Cardiac muscle cell (in vitro differentiated cells and primary cell): ENCODE data around the gene ASCC1. TPM values are rescaled to one million over a fixed set of nuclear protein-coding genes. Genes with fewer than 3 reads are reported as not detected.

Experiments used
- DNase-seq, 2 donors: peaks; one replicate each; pipeline versions ENCODE4 v3.0.0 to v3.0.0-alpha.2; 2010 to 2017; ENCODE audit warnings: low read depth in 1 of 2, low spot score in 1 of 2
- H3K27ac ChIP-seq: fragments of 200-600 bp; sonication (generic); 2 replicates; pipeline ENCODE4 v1.5.1; 2016
- H3K27me3 ChIP-seq: fragments of 200-600 bp; sonication (generic); 2 replicates; pipeline ENCODE4 v1.6.0; 2016; ENCODE audit warnings: control low read depth
- H3K36me3 ChIP-seq: fragments of 200-600 bp; sonication (generic); 2 replicates; pipeline ENCODE4 v1.5.1; 2016; ENCODE audit warnings: control low read depth
- H3K4me1 ChIP-seq: fragments of 200-600 bp; sonication (generic); 2 replicates; pipeline ENCODE4 v1.8.1; 2017; ENCODE audit warnings: low read depth, mild to moderate bottlenecking, mixed run types
- H3K4me3 ChIP-seq: fragments of 200-600 bp; sonication (generic); 2 replicates; pipeline ENCODE4 v1.5.1; 2016; ENCODE audit warnings: mild to moderate bottlenecking
- H3K9me3 ChIP-seq: fragments of 200-600 bp; sonication (generic); 2 replicates; pipeline ENCODE4 v1.5.1; 2017; ENCODE audit warnings: low read depth, mild to moderate bottlenecking, control low read depth
- polyA plus RNA-seq: library from polyadenylated mRNA; unstranded; fragments of >200 nt; fragmentation: Nextera tagmentation; extraction: Ambion mirVana; gene quantifications from 2 replicates; pipeline ENCODE4 v1.2.1, GENCODE V29; 2016
- total RNA-seq: library from RNA; depleted of rRNA; stranded (reverse); fragments of >200 nt; gene quantifications from 2 replicates; pipeline ENCODE4 v1.2.3, GENCODE V29; 2016
- TF ChIP-seq, protein P1 (sequence below): IDR thresholded peaks from 2 replicates; pipeline ENCODE4 v1.5.1; 2012; ENCODE audit warnings: low read depth, mild to moderate bottlenecking, low read length

The ASCC1 gene
- total and polyA plus RNA-seq, 2 experiments from 2014 or later: 41.3 to 58.4 TPM

DNA sequence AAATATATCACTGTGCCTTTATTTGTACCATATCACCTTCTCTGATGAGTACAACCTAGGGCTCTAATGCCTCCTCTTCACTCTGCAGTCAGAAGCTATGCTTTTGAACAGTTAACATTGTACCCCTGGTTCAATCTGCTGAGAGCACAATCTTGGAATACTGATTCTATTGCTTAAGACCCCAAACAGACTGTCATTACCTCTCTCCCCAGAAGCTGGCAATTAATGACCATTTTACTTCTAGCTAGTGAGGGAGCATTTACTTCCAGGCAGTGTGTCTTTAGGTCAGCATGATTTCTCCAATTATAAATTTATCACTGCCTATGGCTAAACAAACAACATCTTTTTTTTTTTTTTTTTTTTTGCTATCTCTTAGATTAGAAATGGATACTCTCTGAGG is 91.7 kb downstream of the ASCC1 start:
- no peak for DNase-seq
- TF ChIP-seq, protein P1, sequence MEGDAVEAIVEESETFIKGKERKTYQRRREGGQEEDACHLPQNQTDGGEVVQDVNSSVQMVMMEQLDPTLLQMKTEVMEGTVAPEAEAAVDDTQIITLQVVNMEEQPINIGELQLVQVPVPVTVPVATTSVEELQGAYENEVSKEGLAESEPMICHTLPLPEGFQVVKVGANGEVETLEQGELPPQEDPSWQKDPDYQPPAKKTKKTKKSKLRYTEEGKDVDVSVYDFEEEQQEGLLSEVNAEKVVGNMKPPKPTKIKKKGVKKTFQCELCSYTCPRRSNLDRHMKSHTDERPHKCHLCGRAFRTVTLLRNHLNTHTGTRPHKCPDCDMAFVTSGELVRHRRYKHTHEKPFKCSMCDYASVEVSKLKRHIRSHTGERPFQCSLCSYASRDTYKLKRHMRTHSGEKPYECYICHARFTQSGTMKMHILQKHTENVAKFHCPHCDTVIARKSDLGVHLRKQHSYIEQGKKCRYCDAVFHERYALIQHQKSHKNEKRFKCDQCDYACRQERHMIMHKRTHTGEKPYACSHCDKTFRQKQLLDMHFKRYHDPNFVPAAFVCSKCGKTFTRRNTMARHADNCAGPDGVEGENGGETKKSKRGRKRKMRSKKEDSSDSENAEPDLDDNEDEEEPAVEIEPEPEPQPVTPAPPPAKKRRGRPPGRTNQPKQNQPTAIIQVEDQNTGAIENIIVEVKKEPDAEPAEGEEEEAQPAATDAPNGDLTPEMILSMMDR: no peak

DNA sequence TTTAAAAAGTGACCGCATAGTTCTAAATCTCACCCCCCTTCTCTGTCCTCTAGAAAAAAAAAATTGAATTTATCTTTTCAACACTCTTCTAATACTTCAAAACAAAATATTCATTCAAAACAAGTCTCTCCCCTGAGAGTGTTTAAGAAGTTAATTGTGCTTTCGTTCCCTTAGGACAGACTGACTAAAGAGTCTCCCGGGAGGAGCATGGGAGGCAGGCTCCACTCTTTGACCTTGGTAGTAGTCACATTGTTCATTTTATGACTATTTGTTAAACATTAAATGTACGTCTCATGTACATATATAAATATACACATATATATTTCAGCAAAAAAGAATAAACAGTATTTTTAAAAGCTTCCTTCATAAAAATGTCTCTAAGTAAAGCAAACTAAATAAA is 92.5 kb downstream of the ASCC1 start:
- Histone ChIP-seq H3K36me3 (no peaks in the 10 kb centered on the region), H3K27me3 (no peaks in the 10 kb centered on the region), H3K4me1 (no peaks in the 10 kb centered on the region), H3K4me3 (no peak overlapping the region), H3K27ac (no peak overlapping the region), H3K9me3 (no peaks in the 10 kb centered on the region)
- TF ChIP-seq, protein P1: no peak
- no peak for DNase-seq

More for the DNA sequence above, 91.7 kb downstream of the ASCC1 start:
- no peak overlapping the region for H3K4me3 ChIP-seq
- H3K4me1 ChIP-seq: no peaks in the 10 kb centered on the region
- no peaks in the 10 kb centered on the region for H3K36me3 ChIP-seq
- H3K27ac ChIP-seq: no peak overlapping the region
- no peaks in the 10 kb centered on the region for H3K9me3 ChIP-seq
- no peaks in the 10 kb centered on the region for H3K27me3 ChIP-seq

DNA sequence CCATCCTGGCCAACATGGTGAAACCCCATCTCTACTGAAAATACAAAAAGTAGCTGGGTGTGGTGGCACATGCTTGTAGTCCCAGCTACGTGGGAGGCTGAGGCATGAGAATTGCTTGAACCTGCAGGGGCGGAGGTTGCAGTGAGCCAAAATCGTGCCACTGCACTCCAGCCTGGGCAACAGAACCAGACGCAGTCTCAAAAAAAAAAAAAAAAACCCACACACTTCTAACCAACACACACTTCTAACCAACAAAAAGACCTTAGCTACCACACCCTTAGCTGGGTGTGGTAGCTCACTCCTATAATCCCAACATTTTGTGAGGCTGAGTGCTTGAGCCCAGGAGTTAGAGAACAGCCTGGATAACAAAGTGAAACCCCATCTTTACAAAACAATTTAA is 93.9 kb downstream of the ASCC1 start:
- no peak overlapping the region for H3K4me3 ChIP-seq
- H3K36me3 ChIP-seq: no peaks in the 10 kb centered on the region
- H3K4me1 ChIP-seq: no peaks in the 10 kb centered on the region
- no peaks in the 10 kb centered on the region for H3K9me3 ChIP-seq
- TF ChIP-seq, protein P1: no peak
- H3K27ac ChIP-seq: no peak overlapping the region
- no peaks in the 10 kb centered on the region for H3K27me3 ChIP-seq
- DNase-seq: no peak

DNA sequence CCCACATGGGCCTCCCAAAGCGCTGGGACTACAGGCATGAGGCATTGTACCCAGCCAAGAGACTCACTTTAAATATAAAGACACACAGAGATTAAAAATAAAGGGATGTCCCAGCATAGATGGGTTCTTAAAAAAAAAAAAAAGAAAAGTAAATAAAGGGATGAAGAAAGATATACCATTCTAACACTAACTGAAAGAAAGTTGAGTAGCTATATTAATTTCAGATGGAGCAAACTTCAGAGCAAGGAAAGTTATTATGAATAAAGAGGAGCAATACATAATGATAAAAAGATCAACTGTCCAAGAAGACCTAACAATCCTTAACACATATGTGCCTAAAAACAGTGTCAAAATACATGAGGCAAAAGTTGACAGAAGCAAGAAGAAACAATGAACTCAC is 94.7 kb downstream of the ASCC1 start:
- Histone ChIP-seq H3K9me3 (no peaks in the 10 kb centered on the region), H3K4me3 (no peak overlapping the region), H3K27ac (no peak overlapping the region), H3K27me3 (no peaks in the 10 kb centered on the region), H3K4me1 (no peaks in the 10 kb centered on the region), H3K36me3 (no peaks in the 10 kb centered on the region)
- TF ChIP-seq, protein P1: no peak
- no peak for DNase-seq

DNA sequence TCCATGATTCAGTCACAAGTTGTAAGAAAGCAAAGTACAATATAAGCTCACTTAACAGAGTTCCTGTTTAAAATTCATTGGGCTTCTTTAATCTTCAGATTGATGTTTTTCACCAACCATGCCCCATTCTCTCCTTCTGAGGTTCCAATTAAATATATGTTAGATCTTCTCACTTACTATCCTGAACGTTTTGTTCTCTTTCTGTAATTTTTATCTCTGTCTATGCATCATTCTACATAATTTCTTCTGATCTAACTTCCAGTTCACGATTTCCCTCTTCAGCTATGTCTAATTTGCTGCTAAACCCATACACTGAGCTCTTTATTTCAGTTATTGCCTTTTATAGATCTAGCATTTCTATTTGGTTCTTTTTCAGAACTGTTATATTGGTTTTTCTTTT is 99.7 kb downstream of the ASCC1 start:
- DNase-seq: no peak
- H3K27ac ChIP-seq: no peak overlapping the region
- H3K4me1 ChIP-seq: no peaks in the 10 kb centered on the region
- no peak overlapping the region for H3K4me3 ChIP-seq
- no peaks in the 10 kb centered on the region for H3K27me3 ChIP-seq
- no peaks in the 10 kb centered on the region for H3K36me3 ChIP-seq
- TF ChIP-seq, protein P1: no peak
- H3K9me3 ChIP-seq: no peaks in the 10 kb centered on the region
